Mesenchymal stem cell (in vitro differentiated cells and primary cell): ENCODE results near the gene CFAP97.

Source experiments
- DNase-seq: peaks from one replicate; pipeline ENCODE4 v3.0.0-alpha.2; 2013
- H2AFZ ChIP-seq: one replicate; pipeline ENCODE4 v1.6.1; 2013; ENCODE audit warnings: low read depth, mild to moderate bottlenecking, control low read depth, inconsistent platforms, low read length, moderate library complexity
- H2AK5ac ChIP-seq: 2 replicates; pipeline ENCODE4 v1.6.1; 2013; ENCODE audit warnings: low read length, moderate library complexity, mild to moderate bottlenecking, inconsistent platforms; ENCODE audit not compliant: severe bottlenecking
- H2BK120ac ChIP-seq: one replicate; pipeline ENCODE4 v1.6.1; 2013; ENCODE audit warnings: low read depth, mild to moderate bottlenecking, inconsistent platforms, low read length, moderate library complexity
- H2BK12ac ChIP-seq, 2 experiments: one replicate each; pipeline ENCODE4 v1.6.1; 2013; ENCODE audit warnings: inconsistent platforms in 2 of 2, low read length in 2 of 2, mild to moderate bottlenecking in 2 of 2, moderate library complexity in 2 of 2, control low read depth in 1 of 2
- H2BK15ac ChIP-seq: one replicate; pipeline ENCODE4 v1.6.1; 2013; ENCODE audit warnings: mild to moderate bottlenecking, low read depth, inconsistent platforms; ENCODE audit not compliant: poor library complexity, severe bottlenecking
- H2BK5ac ChIP-seq: 2 replicates; pipeline ENCODE4 v1.6.1; 2013; ENCODE audit warnings: low read depth, mild to moderate bottlenecking, low read length, control low read depth, inconsistent platforms; ENCODE audit not compliant: poor library complexity, severe bottlenecking
- H3K14ac ChIP-seq, 2 experiments: one replicate each; pipeline ENCODE4 v1.6.1; 2013; ENCODE audit warnings: inconsistent platforms in 2 of 2, low read length in 2 of 2, control low read depth in 1 of 2, mild to moderate bottlenecking in 1 of 2, moderate library complexity in 1 of 2
- H3K18ac ChIP-seq, 2 experiments: one replicate each; pipeline ENCODE4 v1.6.1; 2013; ENCODE audit warnings: inconsistent platforms in 2 of 2, low read length in 2 of 2, control low read depth in 1 of 2, low read depth in 1 of 2, mild to moderate bottlenecking in 1 of 2
- H3K23ac ChIP-seq, 2 experiments: one replicate each; pipeline ENCODE4 v1.6.1; 2013; ENCODE audit warnings: inconsistent platforms in 2 of 2, low read length in 2 of 2, mild to moderate bottlenecking in 2 of 2, moderate library complexity in 2 of 2, control low read depth in 1 of 2
- H3K27ac ChIP-seq: 2 replicates; pipeline ENCODE4 v1.5.1; 2013; ENCODE audit warnings: mild to moderate bottlenecking, moderate library complexity, low read length, control low read depth, inconsistent platforms; ENCODE audit not compliant: poor library complexity, severe bottlenecking
- H3K27me3 ChIP-seq, 2 experiments: 2 replicates each; pipeline versions ENCODE4 v1.6.1 to v1.7.0; 2013; ENCODE audit warnings: low read length in 2 of 2, mild to moderate bottlenecking in 2 of 2, moderate library complexity in 2 of 2, control low read depth in 1 of 2, inconsistent platforms in 1 of 2; ENCODE audit not compliant: control insufficient read depth in 1 of 2, insufficient read depth in 1 of 2
- H3K36me3 ChIP-seq, 2 experiments: 2 replicates each; pipeline versions ENCODE4 v1.6.1 to v1.7.0; 2013; ENCODE audit warnings: low read length in 2 of 2, control low read depth in 1 of 2, inconsistent platforms in 1 of 2, low read depth in 1 of 2, mild to moderate bottlenecking in 1 of 2; ENCODE audit not compliant: insufficient read depth in 2 of 2, control insufficient read depth in 1 of 2
- H3K4ac ChIP-seq, 2 experiments: one replicate each; pipeline ENCODE4 v1.6.1; 2013; ENCODE audit warnings: inconsistent platforms in 2 of 2, low read length in 2 of 2, mild to moderate bottlenecking in 2 of 2, moderate library complexity in 2 of 2, control low read depth in 1 of 2, low read depth in 1 of 2
- H3K4me1 ChIP-seq: 2 replicates; pipeline ENCODE4 v1.6.1; 2013; ENCODE audit warnings: low read depth, low read length, control low read depth; ENCODE audit not compliant: control insufficient read depth, insufficient read depth
- H3K4me2 ChIP-seq: 2 replicates; pipeline ENCODE4 v1.6.1; 2013; ENCODE audit warnings: low read length, mild to moderate bottlenecking, inconsistent platforms; ENCODE audit not compliant: poor library complexity, severe bottlenecking
- H3K4me3 ChIP-seq, 2 experiments: 2 replicates each; pipeline versions ENCODE4 v1.5.1 to v1.7.0; 2013; ENCODE audit warnings: low read length in 2 of 2, mild to moderate bottlenecking in 2 of 2, control low read depth in 1 of 2, low read depth in 1 of 2; ENCODE audit not compliant: insufficient read depth in 1 of 2
- H3K79me1 ChIP-seq: replicated peaks from 2 replicates; pipeline ENCODE4 v1.6.1; 2013; ENCODE audit warnings: mild to moderate bottlenecking, control low read depth, low read length, inconsistent platforms; ENCODE audit not compliant: poor library complexity, severe bottlenecking
- H3K9ac ChIP-seq: 2 replicates; pipeline ENCODE4 v1.7.0; 2013; ENCODE audit warnings: mild to moderate bottlenecking, low read length, moderate library complexity
- H3K9me3 ChIP-seq: 2 replicates; pipeline ENCODE4 v1.7.0; 2013; ENCODE audit warnings: mild to moderate bottlenecking, low read length; ENCODE audit not compliant: control insufficient read depth
- H4K8ac ChIP-seq: one replicate; pipeline ENCODE4 v1.6.1; 2013; ENCODE audit warnings: inconsistent platforms, mild to moderate bottlenecking, low read length, moderate library complexity
- H4K91ac ChIP-seq: one replicate; pipeline ENCODE4 v1.6.1; 2013; ENCODE audit warnings: mild to moderate bottlenecking, low read length, inconsistent platforms
- WGBS: methylation state at CpG from one replicate; pipeline ENCODE4 v1.1.7; 2013; ENCODE audit warnings: mixed read lengths; 5-methylcytosine and 5-hydroxymethylcytosine counted together

Gene CFAP97

GRCh38 chr4:185246453-185246852 lies 42.7 kb upstream of the CFAP97 start:
- Histone ChIP-seq H3K27me3 (no peaks in the 10 kb centered on the region), H4K8ac (no peak overlapping the region), H3K9me3 (no peaks in the 10 kb centered on the region), H3K14ac (no peak overlapping the region), H3K4me2 (no peak overlapping the region), H3K23ac (no peak overlapping the region), H2AFZ (no peak overlapping the region), H3K9ac (peak overlapping the region; percentile 16), H4K91ac (no peak overlapping the region), H2BK120ac (no peak overlapping the region), H3K4me1 (no peaks in the 10 kb centered on the region), H2AK5ac (no peak overlapping the region), H3K36me3 (peaks cover 0 to 5% of the 10 kb centered on the region in 2 experiments), H3K18ac (no peak overlapping the region), H3K4ac (no peak overlapping the region), H2BK12ac (no peak overlapping the region), H3K79me1 (peaks cover 22% of the 10 kb centered on the region), H3K4me3 (no peak overlapping the region), H2BK15ac (no peak overlapping the region), H3K27ac (no peak overlapping the region), H2BK5ac (no peak overlapping the region)
- no CpG with 5 or more reads among the region's 1 CpG for WGBS
- DNase-seq = no peak

DNA sequence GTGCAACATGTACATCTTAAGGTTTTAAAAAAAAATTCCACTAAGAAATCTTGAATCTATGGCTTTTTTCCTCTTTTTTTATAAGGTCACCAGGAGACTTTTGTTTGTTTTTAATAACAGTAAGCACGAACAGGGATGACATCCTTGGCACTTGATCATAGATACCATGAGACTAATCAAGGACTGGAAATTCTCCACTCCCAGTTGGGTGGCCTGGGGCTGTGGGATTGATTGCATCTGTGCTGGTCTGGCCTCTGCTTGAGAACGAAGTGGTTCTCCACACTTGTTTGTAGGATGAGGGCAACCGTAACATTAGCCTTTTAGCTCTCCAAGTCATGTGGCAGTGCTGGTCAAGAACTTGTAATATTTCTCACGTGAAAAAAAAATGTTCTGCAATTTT lies 41.0 kb upstream of the CFAP97 start:
- Histone ChIP-seq H2BK12ac (no peak overlapping the region), H2BK120ac (no peak overlapping the region), H3K4me2 (no peak overlapping the region), H3K27ac (no peak overlapping the region), H3K4me3 (no peak overlapping the region), H3K36me3 (peaks cover 0 to 5% of the 10 kb centered on the region in 2 experiments), H4K8ac (peak overlapping the region; percentile 41), H4K91ac (no peak overlapping the region), H3K4me1 (no peaks in the 10 kb centered on the region), H2BK15ac (no peak overlapping the region), H3K18ac (no peak overlapping the region), H2BK5ac (no peak overlapping the region), H2AFZ (no peak overlapping the region), H3K14ac (no peak overlapping the region), H3K23ac (no peak overlapping the region), H3K9me3 (no peaks in the 10 kb centered on the region), H2AK5ac (no peak overlapping the region), H3K27me3 (no peaks in the 10 kb centered on the region), H3K79me1 (peaks cover 18% of the 10 kb centered on the region), H3K4ac (no peak overlapping the region), H3K9ac (no peak overlapping the region)
- peak; percentile 53 for DNase-seq
- WGBS = 71% methylated on average over 3 of the region's 4 CpGs

DNA sequence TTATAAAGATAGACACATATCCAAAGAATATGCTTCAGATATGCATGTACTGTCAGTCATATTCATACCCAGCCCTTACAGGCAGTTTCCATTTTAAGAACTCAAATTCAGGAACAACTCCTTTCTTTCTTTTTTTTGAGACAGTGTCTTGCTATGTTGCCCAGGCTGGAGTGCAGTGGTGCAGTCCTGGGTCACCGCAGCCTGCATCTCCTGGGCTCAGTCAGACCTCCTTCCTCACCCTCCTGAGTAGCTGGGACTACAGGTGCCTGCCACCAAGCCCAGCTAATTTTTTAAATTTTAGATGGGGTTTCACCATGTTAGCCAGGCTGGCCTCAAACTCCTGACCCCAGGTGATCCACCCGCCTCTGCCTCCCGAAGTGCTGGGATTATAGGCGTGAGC lies 40.1 kb upstream of the CFAP97 start:
- Histone ChIP-seq H2BK120ac (no peak overlapping the region), H3K4me1 (no peaks in the 10 kb centered on the region), H3K4me2 (no peak overlapping the region), H3K14ac (no peak overlapping the region), H3K9ac (no peak overlapping the region), H3K27ac (no peak overlapping the region), H3K9me3 (no peaks in the 10 kb centered on the region), H4K8ac (no peak overlapping the region), H4K91ac (no peak overlapping the region), H3K4ac (no peak overlapping the region), H3K18ac (no peak overlapping the region), H2AFZ (no peak overlapping the region), H2AK5ac (no peak overlapping the region), H3K23ac (no peak overlapping the region), H3K79me1 (peaks cover 20% of the 10 kb centered on the region), H2BK5ac (no peak overlapping the region), H2BK12ac (no peak overlapping the region), H3K4me3 (no peak overlapping the region), H2BK15ac (no peak overlapping the region), H3K36me3 (peaks cover 0 to 4% of the 10 kb centered on the region in 2 experiments), H3K27me3 (no peaks in the 10 kb centered on the region)
- WGBS = 96% methylated on average over 4 of the region's 4 CpGs
- no peak for DNase-seq

- Histone ChIP-seq H3K18ac (no peak overlapping the region), H2BK5ac (no peak overlapping the region), H4K8ac (no peak overlapping the region), H2BK15ac (no peak overlapping the region), H2BK12ac (no peak overlapping the region), H3K4me2 (no peak overlapping the region), H2AK5ac (no peak overlapping the region), H3K79me1 (peaks cover 23% of the 10 kb centered on the region), H3K14ac (no peak overlapping the region), H2BK120ac (no peak overlapping the region), H3K27ac (no peak overlapping the region), H3K36me3 (no peaks in the 10 kb centered on the region), H3K9ac (no peak overlapping the region), H3K27me3 (no peaks in the 10 kb centered on the region), H3K4me3 (no peak overlapping the region), H2AFZ (no peak overlapping the region), H3K4ac (no peak overlapping the region), H3K9me3 (no peaks in the 10 kb centered on the region), H4K91ac (peak overlapping the region; percentile 50), H3K4me1 (no peaks in the 10 kb centered on the region), H3K23ac (no peak overlapping the region)
- DNase-seq = no peak
- 100% methylated on average over 3 of the region's 6 CpGs for WGBS
These were observed 39.1 kb upstream of the CFAP97 start for GRCh38 chr4:185242749-185243533.
